Left renal pelvis (tissue), 4 donors: ENCODE measurements around the gene FUCA2. TPM values are rescaled to one million over a fixed set of nuclear protein-coding genes. Genes with fewer than 3 reads are reported as not detected.
"Not testable (repeated sequence)": the region's sequence is repeated elsewhere in the genome, so short reads cannot be mapped to it uniquely, and the experiment has no call there.

ENCODE experiments used
- DNase-seq, 4 donors: peaks; one replicate each; pipeline ENCODE4 v3.0.0-alpha.2; 2013; ENCODE audit warnings: low read depth in 4 of 4, low spot score in 3 of 4
- polyA plus RNA-seq, 4 donors: library from polyadenylated mRNA; unstranded; fragments of 120-200 nt; gene quantifications; one replicate each; pipeline ENCODE4 v1.2.1, GENCODE V29; 2013; ENCODE audit not compliant: insufficient read length in 4 of 4

FUCA2 gene
- polyA plus RNA-seq, 4 donors, result 59.5 to 71.5 (median 64.9) TPM

DNA sequence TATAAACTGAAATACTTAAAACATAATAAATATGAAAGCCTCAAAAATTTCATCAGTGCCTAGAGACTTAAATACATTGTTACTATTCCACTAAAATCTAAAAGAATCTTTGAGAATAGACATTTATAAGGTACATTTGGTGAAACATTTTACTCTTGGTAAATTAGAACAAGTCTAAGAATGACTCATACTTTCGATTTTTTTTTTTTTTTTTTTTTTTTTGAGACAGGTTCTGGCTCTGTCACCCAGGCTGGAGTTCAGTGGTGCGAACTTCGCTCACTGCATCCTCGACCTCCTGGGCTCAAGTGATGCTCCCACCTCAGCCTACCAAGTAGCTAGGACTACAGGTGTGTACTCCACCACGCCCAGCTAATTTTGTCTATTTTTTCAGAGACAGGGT lies 6.4 kb downstream of the FUCA2 start:
- no peak for DNase-seq

DNA sequence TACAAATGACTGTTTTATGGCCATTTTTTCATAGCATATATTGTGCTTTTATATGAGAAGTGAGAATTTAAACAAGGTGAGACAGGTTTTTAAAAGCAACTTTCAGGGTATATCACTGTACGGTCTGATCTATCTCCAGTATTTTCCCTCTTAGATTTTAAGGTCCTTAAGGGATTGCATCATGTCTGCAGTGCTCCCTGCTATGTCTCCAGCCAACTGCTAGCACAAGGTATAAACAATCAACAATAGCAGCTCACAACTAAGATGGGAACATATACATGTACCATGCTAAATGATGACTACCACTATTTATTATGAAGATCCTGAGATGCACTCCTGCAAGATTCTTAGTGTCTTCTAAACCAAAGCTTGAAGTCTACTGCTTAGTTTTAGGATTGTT lies 7.2 kb downstream of the FUCA2 start:
- no peak for DNase-seq

DNA sequence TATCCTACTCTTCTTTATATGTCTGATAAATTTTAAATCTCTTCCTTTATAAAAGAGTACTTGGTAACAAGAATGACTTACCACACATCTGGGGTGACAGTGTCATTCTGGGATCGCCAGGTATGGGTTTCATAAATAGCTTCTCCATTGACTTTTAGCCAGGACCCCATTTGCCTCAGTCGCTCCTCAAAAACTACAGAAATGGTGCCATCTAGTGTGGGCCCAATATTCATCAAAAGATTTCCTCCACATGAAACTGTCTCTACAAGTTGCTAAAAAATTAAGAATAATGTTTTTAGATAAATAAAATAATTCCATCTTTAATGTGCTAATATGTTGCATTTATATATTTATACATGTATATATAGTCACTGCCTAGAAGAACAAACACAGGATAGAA lies 9.7 kb downstream of the FUCA2 start:
- DNase-seq, result no peak

DNA sequence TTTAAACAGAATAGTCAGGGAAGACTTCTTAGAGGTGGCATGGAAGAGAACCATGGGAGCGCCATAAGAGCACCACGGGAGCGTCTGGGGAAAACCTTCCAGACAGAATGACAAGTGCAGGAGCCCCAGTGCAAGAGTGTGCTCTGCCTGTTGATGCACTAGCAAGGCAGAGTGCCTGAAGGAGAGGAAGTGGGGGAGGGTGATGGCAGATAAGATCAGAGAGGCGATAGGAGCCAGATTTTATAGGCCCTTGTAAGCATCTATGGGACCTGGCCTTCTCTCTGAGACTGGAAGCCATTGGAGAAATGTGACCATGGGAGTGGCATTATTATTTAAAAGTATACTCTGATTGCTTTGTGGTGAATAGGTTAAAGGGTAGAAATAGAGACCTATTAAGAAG lies 13.1 kb downstream of the FUCA2 start:
- DNase-seq, result no peak

DNA sequence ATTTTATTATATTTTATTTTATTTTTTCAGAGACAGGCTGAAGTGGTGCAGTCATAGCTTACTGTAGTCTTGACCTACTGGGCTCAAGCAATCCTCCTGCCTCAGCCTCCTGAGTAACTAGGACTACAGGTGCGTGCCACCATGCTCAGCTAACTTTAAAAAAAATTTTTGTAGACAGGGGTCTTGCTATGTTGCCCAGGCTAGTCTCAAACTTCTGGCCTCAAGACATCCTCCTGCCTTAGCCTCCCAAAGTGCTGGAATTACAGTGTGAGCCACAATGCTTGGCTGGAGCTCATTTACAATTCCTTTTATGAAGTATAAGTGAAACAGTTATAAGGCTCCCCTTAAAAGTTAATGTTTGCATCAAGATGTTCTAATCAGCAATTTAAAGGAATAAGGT lies 14.5 kb downstream of the FUCA2 start:
- no peak for DNase-seq

DNA sequence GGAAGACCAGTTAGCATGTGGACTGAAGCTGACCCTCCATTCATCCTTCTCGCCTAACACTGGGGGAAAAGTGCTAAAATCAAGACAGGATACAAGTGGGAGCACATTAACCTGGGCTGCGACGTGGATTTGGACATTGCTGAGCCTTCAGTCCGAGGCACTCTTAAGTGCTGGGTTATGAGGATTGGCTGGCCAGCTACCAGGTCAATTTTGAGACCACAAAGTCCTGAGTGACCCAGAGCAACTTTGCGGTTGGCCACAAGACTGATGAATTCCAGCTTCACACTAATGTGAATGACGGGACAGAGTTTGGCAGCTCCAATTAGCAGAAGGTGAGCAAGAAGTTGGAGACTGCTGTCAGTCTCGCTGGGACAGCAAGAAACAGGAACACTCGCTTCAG lies 20.7 kb downstream of the FUCA2 start:
- no peak for DNase-seq

DNA sequence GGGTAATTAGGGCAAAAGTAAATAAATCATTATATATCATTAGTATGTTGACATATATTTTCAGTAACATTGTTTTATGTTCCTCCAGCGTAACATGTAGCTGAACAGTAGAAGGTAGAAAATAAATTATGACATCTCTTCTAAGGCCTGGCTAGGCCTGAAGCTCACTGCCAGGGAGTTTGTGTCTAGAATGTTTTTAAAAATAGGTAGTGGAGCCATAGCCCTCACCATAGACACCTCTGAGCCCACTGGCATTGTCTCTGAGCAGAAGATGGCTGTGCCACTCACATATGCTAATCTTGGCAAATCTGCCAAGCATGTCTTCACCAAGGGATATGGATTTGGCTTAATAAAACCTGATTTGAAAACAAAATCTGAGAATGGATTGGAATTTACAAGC lies 21.3 kb downstream of the FUCA2 start:
- no peak for DNase-seq

DNA sequence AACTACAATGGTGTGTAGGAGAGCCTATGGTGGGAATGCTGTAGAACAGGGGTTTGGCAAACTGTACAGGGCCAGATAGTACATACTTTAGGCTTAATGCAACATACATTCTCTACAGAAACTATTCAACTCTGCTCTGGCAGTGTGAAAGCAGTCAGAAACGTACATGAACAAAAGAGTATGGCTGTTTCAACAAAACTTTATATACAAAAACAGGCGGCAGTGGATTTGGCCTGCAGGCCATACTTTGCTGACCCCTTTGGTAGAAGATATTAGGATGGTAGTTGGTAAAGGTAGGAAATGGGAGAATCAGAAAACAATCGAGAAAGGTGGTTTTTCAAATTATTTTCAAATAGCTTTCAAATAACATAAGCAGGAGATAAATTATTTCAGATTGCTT lies 24.8 kb downstream of the FUCA2 start:
- no peak for DNase-seq

DNA sequence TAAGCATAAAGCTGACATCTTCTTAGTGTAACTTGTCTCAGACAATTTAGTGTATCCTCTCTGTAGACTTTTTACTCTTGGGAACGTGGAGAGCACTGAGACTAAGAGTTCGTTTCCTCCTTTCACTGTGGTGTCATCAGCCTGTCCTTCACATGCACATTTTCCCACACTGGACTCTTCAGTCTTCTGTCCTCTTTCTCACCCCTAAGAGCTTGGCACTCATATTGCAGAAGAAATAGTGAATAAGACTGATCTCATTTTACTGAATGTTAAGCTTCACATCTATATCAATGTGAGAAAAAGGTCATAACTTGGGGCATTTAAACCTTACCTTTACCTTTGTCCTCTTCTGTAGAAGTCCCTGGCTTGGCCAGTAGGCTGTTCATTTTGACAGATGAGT lies 25.6 kb downstream of the FUCA2 start:
- DNase-seq, result no peak

DNA sequence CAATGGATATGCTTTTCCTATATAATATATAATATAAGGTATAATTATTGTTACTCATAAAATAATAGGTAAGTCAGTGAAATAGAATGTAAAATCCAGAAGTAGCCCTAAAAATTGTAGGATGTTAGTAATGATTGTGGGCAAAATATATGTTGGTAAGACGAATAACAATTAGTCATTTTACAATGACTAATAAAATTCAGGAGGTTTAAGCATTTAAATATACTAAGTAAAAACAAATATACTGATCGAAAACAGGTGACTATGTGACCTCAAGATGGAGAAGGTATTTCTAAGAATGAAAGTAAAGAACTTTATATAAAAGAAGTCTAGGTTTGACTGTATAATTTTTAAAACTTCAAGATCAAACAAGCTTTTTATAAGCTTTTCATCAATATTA lies 28.9 kb downstream of the FUCA2 start:
- no peak for DNase-seq

DNA sequence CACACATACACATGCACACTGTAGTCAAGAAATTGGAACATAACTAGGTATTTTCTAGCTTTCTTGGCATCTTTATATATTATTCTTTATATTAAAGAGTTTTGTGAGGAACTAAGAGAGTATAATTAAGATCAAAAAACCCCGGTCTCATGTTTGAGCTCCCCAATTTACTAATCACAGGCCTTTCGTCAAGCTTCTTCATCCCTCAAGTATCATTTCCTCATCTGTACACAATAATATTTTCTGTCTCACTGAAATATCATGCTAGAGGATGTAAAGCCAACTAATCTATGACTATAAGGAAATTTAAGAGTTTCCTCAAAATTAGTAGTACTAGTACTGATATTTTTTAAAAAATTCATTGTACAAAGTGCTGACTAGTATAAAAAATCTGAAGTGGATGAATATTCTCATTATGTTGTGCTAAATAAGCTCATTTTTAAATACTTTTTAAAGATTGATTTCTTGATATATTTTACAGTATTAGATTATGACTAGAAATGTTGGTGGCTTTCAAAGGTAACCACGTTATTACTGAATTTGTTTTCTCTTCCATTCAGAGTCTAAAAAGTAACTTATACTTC lies 32.9 kb downstream of the FUCA2 start:
- no peak for DNase-seq

DNA sequence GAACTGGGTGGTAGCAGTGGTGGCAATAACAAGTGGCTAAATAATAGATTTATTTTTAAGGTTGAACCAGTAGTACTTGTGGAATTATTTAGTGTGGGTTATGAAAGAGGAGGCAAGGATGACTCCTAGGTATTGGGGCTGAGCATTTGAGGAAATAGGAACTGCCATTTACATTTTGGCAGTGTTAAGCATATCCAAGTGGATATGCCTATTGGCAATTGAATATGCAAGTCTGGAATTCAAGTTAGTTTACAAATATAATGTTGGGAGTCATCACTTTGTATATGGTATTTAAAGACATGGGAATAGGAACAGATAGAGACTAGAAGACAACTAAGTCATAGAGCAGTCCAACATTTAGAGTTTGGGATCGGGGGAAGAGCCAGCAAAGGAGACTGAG lies 35.0 kb downstream of the FUCA2 start:
- no peak for DNase-seq

DNA sequence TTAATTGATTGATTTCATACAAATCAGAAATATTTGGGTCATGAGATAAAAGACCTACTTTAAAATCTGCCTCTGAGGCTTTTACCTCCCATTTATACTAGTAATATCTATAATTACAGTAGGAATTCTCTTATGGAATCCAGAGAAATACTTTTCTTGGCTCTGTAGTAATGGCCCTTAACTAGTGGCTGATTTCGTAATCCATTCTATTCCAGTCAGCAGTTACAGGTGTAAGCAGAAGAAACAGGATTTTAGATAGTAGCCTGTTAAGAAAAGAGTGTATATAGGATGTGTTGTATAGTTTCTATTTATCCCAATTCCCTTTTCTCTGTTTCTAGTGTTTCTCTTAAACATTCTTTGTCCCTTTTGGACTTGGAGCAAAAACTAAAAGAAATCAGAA lies 39.7 kb downstream of the FUCA2 start:
- no peak for DNase-seq

DNA sequence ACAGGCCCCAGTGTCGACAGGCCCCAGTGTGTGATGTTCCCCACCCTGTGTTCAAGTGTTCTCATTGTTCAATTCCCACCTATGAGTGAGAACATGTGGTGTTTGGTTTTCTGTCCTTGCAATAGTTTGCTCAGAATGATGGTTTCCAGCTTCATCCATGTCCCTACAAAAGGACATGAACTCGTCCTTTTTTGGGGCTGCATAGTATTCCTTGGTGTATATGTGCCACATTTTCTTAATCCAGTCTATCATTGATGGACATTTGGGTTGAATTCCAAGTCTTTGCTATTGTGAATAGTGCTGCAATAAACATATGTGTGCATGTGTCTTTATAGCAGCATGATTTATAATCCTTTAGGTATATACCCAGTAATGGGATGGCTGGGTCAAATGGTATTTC lies 42.7 kb downstream of the FUCA2 start:
- DNase-seq, result not testable (repeated sequence)

DNA sequence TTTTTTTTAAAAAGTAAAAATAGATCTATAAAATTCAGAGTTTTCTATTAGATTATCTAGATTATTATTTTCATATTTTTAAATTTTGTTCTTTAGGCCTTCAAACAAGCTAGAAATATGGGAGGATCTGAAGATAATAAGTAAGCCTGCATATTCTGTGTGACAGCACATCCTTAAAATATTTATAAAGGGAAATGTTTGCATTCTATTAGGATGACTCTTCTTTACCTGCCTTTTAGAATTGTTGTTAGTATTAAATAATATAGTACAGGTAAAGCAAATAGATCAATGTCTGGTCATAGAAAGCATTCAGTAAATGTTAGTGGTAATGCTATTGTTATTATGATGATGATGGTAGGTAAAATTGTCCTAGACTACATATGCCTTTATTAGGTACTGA lies 43.5 kb downstream of the FUCA2 start:
- no peak for DNase-seq

DNA sequence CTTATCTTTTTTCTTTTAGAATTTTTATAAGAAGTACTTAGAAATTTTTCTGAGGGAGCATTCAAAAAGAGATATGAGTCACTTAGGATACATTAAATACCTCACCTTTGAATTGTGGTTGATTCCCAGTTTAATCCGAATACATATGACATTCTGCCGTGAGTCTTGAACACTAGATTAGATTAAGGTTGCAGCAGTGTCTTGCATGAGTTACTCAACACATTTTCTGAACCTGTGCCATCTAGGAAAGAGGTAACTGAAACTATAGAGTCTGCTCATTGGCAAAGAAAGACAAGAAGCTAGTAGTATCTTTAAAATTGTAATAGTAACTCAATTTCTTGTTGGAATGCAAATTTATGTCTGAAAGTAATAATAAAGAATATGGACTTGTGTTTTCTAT lies 46.0 kb downstream of the FUCA2 start:
- no peak for DNase-seq

DNA sequence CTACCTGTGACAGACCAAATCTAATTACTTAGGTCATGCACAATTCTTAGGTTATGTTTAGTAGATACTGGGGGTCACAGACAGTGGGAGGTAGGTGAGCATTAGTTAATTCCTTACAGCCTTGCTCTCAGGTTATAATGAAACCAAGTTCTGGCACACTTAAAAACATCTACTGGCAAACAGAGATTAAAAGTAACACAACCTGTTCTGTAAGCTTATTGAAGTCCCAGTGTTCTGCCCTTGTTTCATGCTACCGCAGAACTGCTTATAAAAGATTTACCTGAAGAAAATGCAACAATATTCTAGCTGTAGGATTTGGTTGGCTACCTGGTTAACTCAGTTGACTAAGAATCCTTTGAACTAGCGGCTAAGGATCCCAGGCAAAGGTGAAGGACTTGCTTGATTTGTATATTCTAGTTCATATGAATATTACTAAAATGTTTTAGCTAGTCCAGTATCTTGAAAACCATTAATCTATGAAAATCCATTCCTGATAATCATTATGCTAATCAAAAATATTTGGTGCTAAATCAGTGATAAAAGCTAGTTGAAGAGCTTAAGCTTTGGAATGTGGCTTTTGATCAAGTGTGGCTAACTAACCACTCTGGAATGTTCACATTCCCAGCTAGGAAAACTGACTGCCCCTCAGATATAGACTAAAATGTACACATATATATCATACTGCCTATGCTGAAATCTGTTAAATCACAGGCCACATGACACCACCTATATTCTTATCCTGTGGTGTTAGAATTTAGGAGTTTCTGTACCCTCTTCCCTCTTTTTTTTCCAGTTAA lies 53.8 kb downstream of the FUCA2 start:
- no peak for DNase-seq

DNA sequence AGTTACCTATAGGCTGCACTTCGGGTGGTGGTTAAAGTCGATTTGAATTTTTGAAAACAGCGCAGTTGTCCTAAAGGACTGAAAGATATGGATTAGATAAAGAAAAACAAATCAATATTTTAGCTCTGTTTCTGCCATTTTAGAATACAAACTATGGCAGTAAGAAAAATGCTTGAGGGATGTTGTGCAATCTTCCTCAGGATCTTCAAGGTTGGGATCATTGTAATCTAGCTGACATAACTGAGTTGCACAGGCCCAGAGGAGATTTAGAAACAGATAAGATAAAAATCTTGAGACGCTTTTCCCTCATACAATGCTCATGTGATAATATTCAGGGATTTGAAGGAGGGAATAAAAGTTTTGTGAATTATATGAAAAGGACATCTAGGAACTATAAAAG lies 60.0 kb downstream of the FUCA2 start:
- DNase-seq, result no peak

DNA sequence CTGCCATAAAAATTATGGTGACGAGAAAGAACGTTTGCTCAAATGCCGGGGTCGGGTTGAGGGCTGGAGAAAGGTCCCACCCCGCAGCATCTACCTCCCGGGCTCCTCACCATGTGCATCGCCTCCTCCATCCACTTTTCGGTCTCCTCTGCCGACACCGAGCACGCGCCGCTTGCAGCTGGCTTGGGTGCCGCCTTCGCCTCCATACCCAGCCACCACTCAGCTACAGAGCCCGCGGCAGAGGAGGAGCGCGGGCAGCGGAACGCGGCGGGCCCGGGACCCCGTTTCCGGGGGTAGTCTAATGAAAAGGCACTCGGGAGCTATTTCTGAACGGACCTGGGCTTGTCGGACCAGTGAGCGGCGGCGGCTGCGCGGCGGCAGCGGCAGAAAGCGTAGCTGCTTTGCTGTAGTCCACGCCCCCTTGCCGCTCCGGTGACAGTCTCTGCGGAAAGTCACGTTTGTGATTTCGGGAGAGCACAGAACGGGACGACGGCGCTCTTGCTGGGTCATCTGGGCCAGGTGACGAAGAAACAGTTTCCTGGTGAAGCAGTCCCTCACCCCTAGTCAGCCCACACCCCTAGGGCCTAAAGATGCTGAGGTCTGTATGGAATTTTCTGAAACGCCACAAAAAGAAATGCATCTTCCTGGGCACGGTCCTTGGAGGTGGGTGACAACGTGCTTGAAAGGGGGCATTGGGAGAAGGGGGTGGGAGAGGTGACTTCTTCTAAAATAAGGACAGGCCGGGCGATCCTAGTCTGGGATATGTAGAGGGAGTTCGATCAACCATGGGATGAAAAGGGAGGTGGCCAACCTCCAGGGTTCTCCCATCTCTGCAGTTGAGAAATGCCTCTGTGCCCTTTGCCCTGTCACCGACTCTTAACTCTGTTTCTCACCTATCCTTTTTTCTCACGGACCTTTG lies 60.8 kb downstream of the FUCA2 start, which contains the start of the genes ADAT2 and PEX3:
Gene ADAT2 (minus strand): TSS at position 243 of the 919 bp plus-strand sequence. CDS start 37 bp downstream, at position 206.
Gene PEX3 (plus strand): TSS at position 353 of the 919 bp plus-strand sequence. CDS start 238 bp downstream, at position 591.
- DNase-seq, result peak; percentile 78 to 83 (median 80)

DNA sequence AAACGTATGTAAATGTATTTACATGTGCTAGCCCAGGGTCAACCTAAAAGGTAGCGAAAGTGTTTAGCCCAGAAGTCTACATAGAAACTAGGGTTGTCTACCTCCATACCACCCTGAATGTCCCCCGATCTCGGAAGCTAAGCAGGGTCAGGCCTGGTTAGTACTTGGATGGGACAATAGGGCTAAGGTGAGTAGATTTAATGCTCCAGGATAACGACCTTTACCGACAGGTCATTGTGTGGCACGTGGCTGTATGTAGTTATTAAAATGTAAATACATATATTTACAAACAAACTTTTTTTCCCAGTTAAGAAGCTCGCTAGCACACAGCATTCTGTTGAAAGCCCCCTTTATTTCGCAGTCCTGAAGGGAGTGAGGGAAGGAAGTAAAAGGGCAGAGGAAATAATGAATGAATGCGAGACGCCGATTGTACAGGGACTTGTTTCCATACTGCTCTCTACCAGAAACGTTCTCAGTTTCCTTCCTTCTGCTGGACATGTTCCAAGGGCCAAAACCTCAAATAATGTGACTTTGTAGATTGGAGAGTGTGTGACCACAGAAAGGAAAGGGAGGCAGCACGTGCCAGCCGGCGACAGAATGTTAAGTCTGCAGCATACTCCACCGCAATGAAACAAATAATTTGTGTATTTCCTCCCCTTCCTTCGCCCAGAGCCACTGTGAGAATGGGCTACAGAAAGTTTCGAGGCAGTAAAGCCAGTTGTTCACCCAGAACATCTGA lies 61.6 kb downstream of the FUCA2 start:
- peak in 1 of 4 donors; percentile 50 for DNase-seq
